NCI-H1417 (cell line): ENCODE data around the gene GHRL.

Source experiments
- DNase-seq, 3 experiments: peaks; one replicate each; lab custom pipeline; 2025; lab: John Stamatoyannopoulos, UW

GHRL gene

GRCh38 chr3:10327592-10327991 lies 34.8 kb upstream of the GHRL start:
- DNase-seq: no peak

GRCh38 chr3:10322352-10322710 lies 29.6 kb upstream of the GHRL start:
- no peak for DNase-seq

GRCh38 chr3:10321630-10322351 lies 29.0 kb upstream of the GHRL start:
- no peak for DNase-seq

- no peak for DNase-seq
Observed at GRCh38 chr3:10320320-10320677, 27.6 kb upstream of the GHRL start.

- no peak for DNase-seq
Observed at GRCh38 chr3:10319804-10320203, 27.1 kb upstream of the GHRL start.

- no peak for DNase-seq
Observed at GRCh38 chr3:10319251-10319650, 26.5 kb upstream of the GHRL start.

GRCh38 chr3:10317961-10318350 lies 25.2 kb upstream of the GHRL start:
- no peak for DNase-seq

GRCh38 chr3:10317311-10317960 lies 24.7 kb upstream of the GHRL start:
- no peak for DNase-seq

GRCh38 chr3:10315771-10316344 lies 23.1 kb upstream of the GHRL start:
- no peak for DNase-seq

GRCh38 chr3:10315101-10315500 lies 22.4 kb upstream of the GHRL start:
- no peak for DNase-seq

- no peak for DNase-seq
Observed at GRCh38 chr3:10312861-10313260, 20.1 kb upstream of the GHRL start.

- no peak for DNase-seq
Observed at GRCh38 chr3:10312391-10312790, 19.6 kb upstream of the GHRL start.

GRCh38 chr3:10311710-10312109 lies 19.0 kb upstream of the GHRL start:
- no peak for DNase-seq

- DNase-seq: no peak
Observed at GRCh38 chr3:10310578-10310977, 17.8 kb upstream of the GHRL start.

GRCh38 chr3:10309736-10310135 lies 17.0 kb upstream of the GHRL start:
- no peak for DNase-seq

- no peak for DNase-seq
Observed at GRCh38 chr3:10308678-10309077, 15.9 kb upstream of the GHRL start.

GRCh38 chr3:10306156-10306555 lies 13.4 kb upstream of the GHRL start:
- DNase-seq: no peak

- DNase-seq: no peak
Observed at GRCh38 chr3:10305331-10305902, 12.7 kb upstream of the GHRL start.

GRCh38 chr3:10304905-10305304 lies 12.2 kb upstream of the GHRL start:
- no peak for DNase-seq

GRCh38 chr3:10303785-10304184 lies 11.0 kb upstream of the GHRL start:
- no peak for DNase-seq

- DNase-seq: no peak
Observed at GRCh38 chr3:10303105-10303504, 10.4 kb upstream of the GHRL start.

GRCh38 chr3:10300087-10300486 lies 7.3 kb upstream of the GHRL start:
- no peak for DNase-seq

- DNase-seq: no peak
Observed at GRCh38 chr3:10299679-10300078, 6.9 kb upstream of the GHRL start.
